H1 (cell line): ENCODE measurements around the gene SAFB2.

ENCODE experiments used
- CTCF ChIP-seq, 3 experiments: IDR thresholded peaks; 1 replicate in 2 of 3; 2 replicates in 1 of 3; pipeline versions ENCODE4 v1.5.1 to v1.6.1; 2011; ENCODE audit warnings: low read length in 3 of 3, mild to moderate bottlenecking in 3 of 3, inconsistent platforms in 2 of 3, low read depth in 1 of 3, moderate library complexity in 1 of 3; ENCODE audit not compliant: insufficient read depth in 1 of 3; ENCODE audit errors: control extremely low read depth in 1 of 3
- POLR2AphosphoS5 ChIP-seq: IDR thresholded peaks from 2 replicates; pipeline ENCODE4 v1.6.1; 2011; ENCODE audit warnings: low read depth, low read length
- RAD21 ChIP-seq, 2 experiments: IDR thresholded peaks in 1 of 2; conservative IDR thresholded peaks in 1 of 2; 2 replicates each; pipeline ENCODE4 v1.6.1; 2011; ENCODE audit warnings: low read depth in 2 of 2, low read length in 2 of 2, improper control_type of control experiment in 1 of 2, inconsistent platforms in 1 of 2, mild to moderate bottlenecking in 1 of 2, moderate library complexity in 1 of 2
- SIX5 ChIP-seq: IDR thresholded peaks from 2 replicates; pipeline ENCODE4 v1.6.1; 2011; ENCODE audit warnings: mild to moderate bottlenecking, low read depth, low read length
- ZNF274 ChIP-seq: IDR thresholded peaks from 2 replicates; pipeline ENCODE4 v1.7.0; 2012; ENCODE audit warnings: low read length, borderline replicate concordance; ENCODE audit errors: extremely low read depth

- no peak for TF ChIP-seq RAD21 (IDR thresholded peaks at IDR 0.05 in 1 of 2, conservative IDR thresholded peaks at IDR 0.05 in 1 of 2; ENCODE audit: low read depth in 2 of 2, low read length in 2 of 2)
- no peak for TF ChIP-seq ZNF274
- no peak for TF ChIP-seq SIX5
- no peak for TF ChIP-seq POLR2AphosphoS5
- no peak for TF ChIP-seq CTCF (IDR thresholded peaks at IDR 0.05; ENCODE audit: control extremely low read depth in 1 of 3, insufficient read depth in 1 of 3, low read depth in 1 of 3, low read length in 3 of 3)
These were observed 9.4 kb downstream of the SAFB2 start for GRCh38 chr19:5612891-5613865.
